H1 (cell line): ENCODE data around the gene GAMT. TPM values are rescaled to one million over a fixed set of nuclear protein-coding genes. Genes with fewer than 3 reads are reported as not detected.

Source experiments
- BACH1 ChIP-seq: IDR thresholded peaks from 2 replicates; pipeline ENCODE4 v1.6.1; 2012; ENCODE audit warnings: low read length, improper control_type of control experiment
- BCL11A ChIP-seq, 2 experiments: IDR thresholded peaks; one replicate each; pipeline ENCODE4 v1.6.1; 2011; ENCODE audit warnings: low read depth in 2 of 2, low read length in 2 of 2, mild to moderate bottlenecking in 2 of 2
- CREB1 ChIP-seq: IDR thresholded peaks from 2 replicates; pipeline ENCODE4 v1.6.1; 2012; ENCODE audit warnings: inconsistent platforms
- EGR1 ChIP-seq: IDR thresholded peaks from 2 replicates; pipeline ENCODE4 v1.6.1; 2011; ENCODE audit warnings: low read depth, low read length, borderline replicate concordance
- FOSL1 ChIP-seq: IDR thresholded peaks from 2 replicates; pipeline ENCODE4 v1.6.1; 2011; ENCODE audit warnings: mild to moderate bottlenecking, low read depth, low read length, moderate library complexity; ENCODE audit not compliant: insufficient read depth
- KDM5A ChIP-seq: fragments of 200-600 bp; IDR thresholded peaks from 2 replicates; pipeline ENCODE4 v1.7.1; 2012; ENCODE audit warnings: mild to moderate bottlenecking, low read length, inconsistent platforms, mixed read lengths
- NANOG ChIP-seq: IDR thresholded peaks from 2 replicates; pipeline ENCODE4 v1.6.1; 2011; ENCODE audit warnings: low read length, low read depth, mild to moderate bottlenecking, inconsistent platforms; ENCODE audit not compliant: insufficient read depth, poor library complexity, severe bottlenecking
- PHF8 ChIP-seq: fragments of 200-600 bp; sonication (generic); conservative IDR thresholded peaks from 2 replicates; pipeline ENCODE4 v1.7.1; 2012; ENCODE audit warnings: low read depth, mild to moderate bottlenecking, inconsistent platforms, low read length, moderate library complexity
- POLR2A ChIP-seq, 2 experiments: IDR thresholded peaks; 1 replicate in 1 of 2; 2 replicates in 1 of 2; pipeline ENCODE4 v1.6.1; 2011; ENCODE audit warnings: low read depth in 2 of 2, low read length in 2 of 2, mild to moderate bottlenecking in 2 of 2; ENCODE audit errors: control extremely low read depth in 1 of 2
- SAP30 ChIP-seq: fragments of 300-600 bp; sonication (generic); IDR thresholded peaks from 2 replicates; pipeline ENCODE4 v1.7.1; 2012; ENCODE audit warnings: low read length, moderate library complexity, mild to moderate bottlenecking, inconsistent platforms; ENCODE audit not compliant: insufficient read depth, insufficient replicate concordance
- SIX5 ChIP-seq: IDR thresholded peaks from 2 replicates; pipeline ENCODE4 v1.6.1; 2011; ENCODE audit warnings: mild to moderate bottlenecking, low read depth, low read length
- SP1 ChIP-seq: IDR thresholded peaks from 2 replicates; pipeline ENCODE4 v1.6.1; 2011; ENCODE audit warnings: low read depth, low read length
- SP2 ChIP-seq: IDR thresholded peaks from 2 replicates; pipeline ENCODE4 v1.6.1; 2012; ENCODE audit warnings: mild to moderate bottlenecking, low read length, inconsistent platforms
- SRF ChIP-seq: IDR thresholded peaks from 2 replicates; pipeline ENCODE4 v1.6.1; 2011; ENCODE audit warnings: mild to moderate bottlenecking, low read depth, low read length, moderate library complexity
- TAF1 ChIP-seq: IDR thresholded peaks from 2 replicates; pipeline ENCODE4 v1.6.1; 2011; ENCODE audit warnings: mild to moderate bottlenecking, low read depth, low read length
- TEAD4 ChIP-seq: IDR thresholded peaks from 2 replicates; pipeline ENCODE4 v1.6.1; 2012; ENCODE audit warnings: low read depth, low read length, inconsistent platforms, mixed read lengths
- polyA plus RNA-seq, 7 experiments: library from polyadenylated mRNA; depleted of rRNA in 3 of 7; stranded (reverse) in 5 of 7; unstranded in 2 of 7; fragments of >200 nt in 5 of 7; fragments of 200-250 nt in 2 of 7; gene quantifications; 1 replicate in 5 of 7; 2 replicates in 1 of 7; 4 replicates in 1 of 7; pipeline versions ENCODE4 v1.2.1 to v1.2.3, GENCODE V29; 2011 to 2013; ENCODE audit warnings: missing spikeins in 2 of 7, mixed read lengths in 2 of 7
- total RNA-seq: library from RNA; stranded (reverse); fragmentation: NEBNext Ultra II Directional; extraction: Animal tissue kit (Norgen Biotek cat#: 25700); gene quantifications from 2 replicates; pipeline ENCODE4 v1.2.1, GENCODE V29; 2021
- TF ChIP-seq, protein P1 (sequence below): IDR thresholded peaks from 2 replicates; pipeline ENCODE4 v1.6.1; 2012; ENCODE audit warnings: inconsistent platforms
- TF ChIP-seq, protein P2 (sequence below): IDR thresholded peaks from 2 replicates; pipeline ENCODE4 v1.6.1; 2012; ENCODE audit warnings: low read length, inconsistent platforms
- TF ChIP-seq, protein P3 (sequence below): IDR thresholded peaks from 2 replicates; pipeline ENCODE4 v1.6.1; 2012; ENCODE audit warnings: inconsistent platforms
- TF ChIP-seq, protein P4 (sequence below), 3 experiments: IDR thresholded peaks; 1 replicate in 2 of 3; 2 replicates in 1 of 3; pipeline versions ENCODE4 v1.5.1 to v1.6.1; 2011; ENCODE audit warnings: low read length in 3 of 3, mild to moderate bottlenecking in 3 of 3, inconsistent platforms in 2 of 3, low read depth in 1 of 3, moderate library complexity in 1 of 3; ENCODE audit not compliant: insufficient read depth in 1 of 3; ENCODE audit errors: control extremely low read depth in 1 of 3

Gene GAMT
- total and polyA plus RNA-seq, 2 of the 8 experiments (the other 6 are each of a cell fraction or from before 2014, with no cell fraction given), result 17.2 to 35.6 TPM

DNA sequence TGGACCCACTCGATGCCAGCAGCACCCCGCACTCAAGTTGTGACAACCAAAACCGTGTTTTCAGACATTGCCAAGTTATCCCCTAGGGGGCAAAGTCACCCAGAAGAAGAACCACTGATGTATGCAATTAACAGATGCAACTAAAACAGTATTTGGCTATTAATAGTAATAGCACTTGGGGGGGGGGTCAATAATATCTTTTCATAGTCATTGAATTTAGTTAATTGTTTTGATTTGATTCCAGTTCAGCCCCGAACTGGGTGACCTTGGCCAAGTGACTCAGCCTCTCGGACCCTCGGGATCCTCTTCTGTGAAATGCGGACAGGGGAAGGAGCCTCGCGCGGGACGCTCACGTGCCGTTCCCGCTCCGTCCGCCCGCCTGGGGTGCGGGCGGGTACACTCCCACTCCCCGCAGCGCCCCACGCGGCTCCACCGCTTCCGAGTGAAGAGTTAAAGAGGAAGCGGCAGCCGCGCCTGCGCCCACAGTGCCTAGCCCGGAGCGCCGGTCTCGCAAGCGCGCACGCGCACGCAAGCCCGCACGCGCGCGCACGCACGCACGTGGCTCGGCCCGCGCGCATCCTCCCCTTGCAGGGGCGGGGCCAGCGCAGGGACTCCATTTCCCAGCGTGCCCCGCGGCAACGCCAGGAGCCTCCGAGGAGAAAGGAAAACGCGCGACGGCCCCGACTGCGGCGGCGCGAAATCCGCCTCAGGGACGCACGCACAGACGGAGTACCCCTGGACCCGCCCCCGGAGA lies 5.6 kb upstream of the GAMT start (continued):
- TF ChIP-seq SRF, result no peak
- TF ChIP-seq, protein P1, sequence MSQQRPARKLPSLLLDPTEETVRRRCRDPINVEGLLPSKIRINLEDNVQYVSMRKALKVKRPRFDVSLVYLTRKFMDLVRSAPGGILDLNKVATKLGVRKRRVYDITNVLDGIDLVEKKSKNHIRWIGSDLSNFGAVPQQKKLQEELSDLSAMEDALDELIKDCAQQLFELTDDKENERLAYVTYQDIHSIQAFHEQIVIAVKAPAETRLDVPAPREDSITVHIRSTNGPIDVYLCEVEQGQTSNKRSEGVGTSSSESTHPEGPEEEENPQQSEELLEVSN, result peak; percentile 65; the same call in 1 of the 2 replicates
- peak; percentile 62; the same call in 1 of the 2 replicates for TF ChIP-seq KDM5A
- peak; percentile 80 for TF ChIP-seq CREB1
- TF ChIP-seq SP1, result peak; percentile 74; the same call in 1 of the 2 replicates
- peak; percentile 57 for TF ChIP-seq PHF8
- TF ChIP-seq TEAD4, result no peak
- TF ChIP-seq SIX5, result peak; percentile 48
- peak; percentile 44 for TF ChIP-seq BACH1
- no peak for TF ChIP-seq TAF1
- no peak for TF ChIP-seq BCL11A (IDR thresholded peaks at IDR 0.05; ENCODE audit: low read depth in 2 of 2, low read length in 2 of 2)
- TF ChIP-seq SAP30, result peak; percentile 60
- TF ChIP-seq, protein P2, sequence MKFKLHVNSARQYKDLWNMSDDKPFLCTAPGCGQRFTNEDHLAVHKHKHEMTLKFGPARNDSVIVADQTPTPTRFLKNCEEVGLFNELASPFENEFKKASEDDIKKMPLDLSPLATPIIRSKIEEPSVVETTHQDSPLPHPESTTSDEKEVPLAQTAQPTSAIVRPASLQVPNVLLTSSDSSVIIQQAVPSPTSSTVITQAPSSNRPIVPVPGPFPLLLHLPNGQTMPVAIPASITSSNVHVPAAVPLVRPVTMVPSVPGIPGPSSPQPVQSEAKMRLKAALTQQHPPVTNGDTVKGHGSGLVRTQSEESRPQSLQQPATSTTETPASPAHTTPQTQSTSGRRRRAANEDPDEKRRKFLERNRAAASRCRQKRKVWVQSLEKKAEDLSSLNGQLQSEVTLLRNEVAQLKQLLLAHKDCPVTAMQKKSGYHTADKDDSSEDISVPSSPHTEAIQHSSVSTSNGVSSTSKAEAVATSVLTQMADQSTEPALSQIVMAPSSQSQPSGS, result no peak
- TF ChIP-seq, protein P3, sequence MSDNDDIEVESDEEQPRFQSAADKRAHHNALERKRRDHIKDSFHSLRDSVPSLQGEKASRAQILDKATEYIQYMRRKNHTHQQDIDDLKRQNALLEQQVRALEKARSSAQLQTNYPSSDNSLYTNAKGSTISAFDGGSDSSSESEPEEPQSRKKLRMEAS, result peak; percentile 93
- no peak for TF ChIP-seq NANOG
- no peak for TF ChIP-seq FOSL1
- no peak for TF ChIP-seq EGR1
- no peak for TF ChIP-seq SP2
- TF ChIP-seq POLR2A (IDR thresholded peaks at IDR 0.05; ENCODE audit: control extremely low read depth in 1 of 2, low read depth in 2 of 2, low read length in 2 of 2), result no peak
- TF ChIP-seq, protein P4, sequence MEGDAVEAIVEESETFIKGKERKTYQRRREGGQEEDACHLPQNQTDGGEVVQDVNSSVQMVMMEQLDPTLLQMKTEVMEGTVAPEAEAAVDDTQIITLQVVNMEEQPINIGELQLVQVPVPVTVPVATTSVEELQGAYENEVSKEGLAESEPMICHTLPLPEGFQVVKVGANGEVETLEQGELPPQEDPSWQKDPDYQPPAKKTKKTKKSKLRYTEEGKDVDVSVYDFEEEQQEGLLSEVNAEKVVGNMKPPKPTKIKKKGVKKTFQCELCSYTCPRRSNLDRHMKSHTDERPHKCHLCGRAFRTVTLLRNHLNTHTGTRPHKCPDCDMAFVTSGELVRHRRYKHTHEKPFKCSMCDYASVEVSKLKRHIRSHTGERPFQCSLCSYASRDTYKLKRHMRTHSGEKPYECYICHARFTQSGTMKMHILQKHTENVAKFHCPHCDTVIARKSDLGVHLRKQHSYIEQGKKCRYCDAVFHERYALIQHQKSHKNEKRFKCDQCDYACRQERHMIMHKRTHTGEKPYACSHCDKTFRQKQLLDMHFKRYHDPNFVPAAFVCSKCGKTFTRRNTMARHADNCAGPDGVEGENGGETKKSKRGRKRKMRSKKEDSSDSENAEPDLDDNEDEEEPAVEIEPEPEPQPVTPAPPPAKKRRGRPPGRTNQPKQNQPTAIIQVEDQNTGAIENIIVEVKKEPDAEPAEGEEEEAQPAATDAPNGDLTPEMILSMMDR (IDR thresholded peaks at IDR 0.05; ENCODE audit: control extremely low read depth in 1 of 3, insufficient read depth in 1 of 3, low read depth in 1 of 3, low read length in 3 of 3), result peak; percentile 24 to 57 (median 36); a peak in 3 of 4 replicates
